Skeletal muscle tissue (tissue), 4 donors: ENCODE results near the gene SLC25A42. TPM values are rescaled to one million over a fixed set of nuclear protein-coding genes. Genes with fewer than 3 reads are reported as not detected.
"Not testable (repeated sequence)": the region's sequence is repeated elsewhere in the genome, so short reads cannot be mapped to it uniquely, and the experiment has no call there.

Experiments
- H3K27ac ChIP-seq: one replicate; pipeline ENCODE4 v1.7.0; 2013; ENCODE audit warnings: mild to moderate bottlenecking, low read depth, low read length, inconsistent platforms
- H3K27me3 ChIP-seq, 3 donors: one replicate each; pipeline ENCODE4 v1.7.0; 2013; ENCODE audit warnings: low read length in 3 of 3; ENCODE audit not compliant: control insufficient read depth in 3 of 3, insufficient read depth in 3 of 3
- H3K36me3 ChIP-seq, 3 donors: one replicate each; pipeline ENCODE4 v1.7.0; 2013; ENCODE audit warnings: low read length in 3 of 3; ENCODE audit not compliant: control insufficient read depth in 3 of 3, insufficient read depth in 3 of 3
- H3K4me1 ChIP-seq, 3 donors: one replicate each; pipeline ENCODE4 v1.7.0; 2013; ENCODE audit warnings: low read length in 3 of 3, mild to moderate bottlenecking in 3 of 3; ENCODE audit not compliant: control insufficient read depth in 3 of 3, insufficient read depth in 3 of 3
- H3K4me3 ChIP-seq, 3 donors: one replicate each; pipeline ENCODE4 v1.7.0; 2013; ENCODE audit warnings: low read length in 3 of 3
- H3K9ac ChIP-seq, 3 donors: one replicate each; pipeline ENCODE4 v1.7.0; 2013; ENCODE audit warnings: low read length in 3 of 3, mild to moderate bottlenecking in 3 of 3, moderate library complexity in 2 of 3, low read depth in 1 of 3
- H3K9me3 ChIP-seq, 3 donors: one replicate each; pipeline ENCODE4 v1.7.0; 2013; ENCODE audit warnings: low read length in 3 of 3; ENCODE audit not compliant: control insufficient read depth in 3 of 3
- total RNA-seq: library from RNA; depleted of rRNA; stranded (reverse); fragments of >200 nt; gene quantifications from one replicate; pipeline ENCODE4 v1.2.3, GENCODE V29; 2014
- donor health status: Osteomylitis.

SLC25A42 gene
- total RNA-seq, 1 donor from 2014 or later: 7.8 TPM

- H3K4me1 ChIP-seq: peaks cover 0 to 4% (median 0%) of the 10 kb centered on the region in 3 donors
These were observed 35.2 kb downstream of the SLC25A42 start for GRCh38 chr19:19098703-19099632.

GRCh38 chr19:19101540-19101939, 37.7 kb downstream of the SLC25A42 start:
- Histone ChIP-seq H3K36me3 (peaks cover 20 to 29% (median 24%) of the 10 kb centered on the region in 3 donors), H3K9me3 (no peaks in the 10 kb centered on the region), H3K27me3 (no peaks in the 10 kb centered on the region), H3K9ac (no peak overlapping the region), H3K4me1 (no peaks in the 10 kb centered on the region), H3K4me3 (no peak overlapping the region), H3K27ac (no peak overlapping the region)

More at GRCh38 chr19:19098703-19099632, 35.2 kb downstream of the SLC25A42 start:
- no peak overlapping the region for H3K9ac ChIP-seq
- no peak overlapping the region for H3K4me3 ChIP-seq
- H3K27ac ChIP-seq: no peak overlapping the region
- H3K36me3 ChIP-seq: peaks cover 20 to 32% (median 25%) of the 10 kb centered on the region in 3 donors
- no peaks in the 10 kb centered on the region for H3K27me3 ChIP-seq
- H3K9me3 ChIP-seq: no peaks in the 10 kb centered on the region

- H3K9me3 ChIP-seq, H3K27ac ChIP-seq, H3K9ac ChIP-seq, H3K4me3 ChIP-seq, H3K27me3 ChIP-seq, H3K4me1 ChIP-seq: not testable (repeated sequence)
- H3K36me3 ChIP-seq: peaks cover 15 to 25% (median 17%) of the 10 kb centered on the region in 3 donors
These were observed 38.8 kb downstream of the SLC25A42 start for GRCh38 chr19:19102566-19102965.

GRCh38 chr19:19103167-19103566, 39.4 kb downstream of the SLC25A42 start:
- Histone ChIP-seq H3K9ac (no peak overlapping the region), H3K4me1 (no peaks in the 10 kb centered on the region), H3K27ac (no peak overlapping the region), H3K9me3 (no peaks in the 10 kb centered on the region), H3K4me3 (no peak overlapping the region), H3K36me3 (peaks cover 11 to 30% (median 19%) of the 10 kb centered on the region in 3 donors), H3K27me3 (no peaks in the 10 kb centered on the region)

GRCh38 chr19:19105365-19106055, 41.7 kb downstream of the SLC25A42 start:
- H3K36me3 ChIP-seq: peaks cover 11 to 19% (median 19%) of the 10 kb centered on the region in 3 donors
- H3K9ac ChIP-seq: no peak overlapping the region
- no peaks in the 10 kb centered on the region for H3K27me3 ChIP-seq
- H3K4me1 ChIP-seq: peaks cover 0 to 14% (median 10%) of the 10 kb centered on the region in 3 donors
- H3K27ac ChIP-seq: no peak overlapping the region
- H3K4me3 ChIP-seq: no peak overlapping the region
- H3K9me3 ChIP-seq: no peaks in the 10 kb centered on the region

GRCh38 chr19:19106056-19106551, 42.3 kb downstream of the SLC25A42 start:
- no peak overlapping the region for H3K27ac ChIP-seq
- H3K9me3 ChIP-seq: no peaks in the 10 kb centered on the region
- H3K36me3 ChIP-seq: peaks cover 5 to 15% (median 14%) of the 10 kb centered on the region in 3 donors
- H3K4me3 ChIP-seq: no peak overlapping the region
- H3K4me1 ChIP-seq: peaks cover 0 to 14% (median 10%) of the 10 kb centered on the region in 3 donors
- H3K27me3 ChIP-seq: no peaks in the 10 kb centered on the region
- no peak overlapping the region for H3K9ac ChIP-seq

GRCh38 chr19:19106938-19107337, 43.1 kb downstream of the SLC25A42 start:
- not testable (repeated sequence) for H3K9ac ChIP-seq, H3K27ac ChIP-seq, H3K27me3 ChIP-seq, H3K9me3 ChIP-seq, H3K4me3 ChIP-seq
- Histone ChIP-seq H3K4me1 (peaks cover 0 to 21% (median 10%) of the 10 kb centered on the region in 3 donors), H3K36me3 (peaks cover 0 to 12% (median 8%) of the 10 kb centered on the region in 3 donors)

- H3K36me3 ChIP-seq: peaks cover 0 to 12% (median 8%) of the 10 kb centered on the region in 3 donors
- no peaks in the 10 kb centered on the region for H3K9me3 ChIP-seq
- H3K4me3 ChIP-seq: no peak overlapping the region
- H3K27ac ChIP-seq: no peak overlapping the region
- peaks cover 0 to 24% (median 16%) of the 10 kb centered on the region in 3 donors for H3K4me1 ChIP-seq
- H3K9ac ChIP-seq: no peak overlapping the region
- no peaks in the 10 kb centered on the region for H3K27me3 ChIP-seq
These were observed 43.9 kb downstream of the SLC25A42 start for GRCh38 chr19:19107654-19108053.

GRCh38 chr19:19109601-19110000, 45.8 kb downstream of the SLC25A42 start:
- H3K27ac ChIP-seq: no peak overlapping the region
- H3K4me1 ChIP-seq: peaks cover 0 to 24% (median 16%) of the 10 kb centered on the region in 3 donors

More at GRCh38 chr19:19109601-19110000, 45.8 kb downstream of the SLC25A42 start:
- Histone ChIP-seq H3K9ac (peak overlapping the region in 1 of 3 donors; percentile 50), H3K4me3 (no peak overlapping the region), H3K9me3 (no peaks in the 10 kb centered on the region), H3K27me3 (no peaks in the 10 kb centered on the region), H3K36me3 (peaks cover 0 to 12% (median 6%) of the 10 kb centered on the region in 3 donors)
